Limb (tissue), 2 donors: ENCODE data around the gene ACVR1.
A peak's percentile ranks its signal among the peaks of the same experiment; 100 is the strongest.

Source experiments
- DNase-seq, 2 donors: peaks; one replicate each; pipeline ENCODE4 v3.0.0-alpha.2; 2016; ENCODE audit errors: extremely low spot score in 2 of 2

The ACVR1 gene

GRCh38 chr2:157856187-157856515 lies 20.0 kb downstream of the ACVR1 start:
- DNase-seq, result no peak

GRCh38 chr2:157853820-157854219 lies 22.3 kb downstream of the ACVR1 start:
- no peak for DNase-seq

- DNase-seq, result no peak
Measured at GRCh38 chr2:157853211-157853610, 22.9 kb downstream of the ACVR1 start.

GRCh38 chr2:157849591-157849990 lies 26.5 kb downstream of the ACVR1 start:
- DNase-seq, result no peak

- DNase-seq, result no peak
Measured at GRCh38 chr2:157848213-157848612, 27.9 kb downstream of the ACVR1 start.

- DNase-seq, result no peak
Measured at GRCh38 chr2:157845081-157845480, 31.0 kb downstream of the ACVR1 start.

GRCh38 chr2:157843935-157844334 lies 32.2 kb downstream of the ACVR1 start:
- no peak for DNase-seq

- no peak for DNase-seq
Measured at GRCh38 chr2:157843081-157843480, 33.0 kb downstream of the ACVR1 start.

- no peak for DNase-seq
Measured at GRCh38 chr2:157842106-157842879, 33.8 kb downstream of the ACVR1 start.

- DNase-seq, result no peak
Measured at GRCh38 chr2:157841485-157841884, 34.6 kb downstream of the ACVR1 start.

GRCh38 chr2:157840568-157841156 lies 35.5 kb downstream of the ACVR1 start:
- DNase-seq, result peak; percentile 31 to 71

- no peak for DNase-seq
Measured at GRCh38 chr2:157839822-157840221, 36.3 kb downstream of the ACVR1 start.

GRCh38 chr2:157839162-157839801 lies 36.8 kb downstream of the ACVR1 start:
- peak; percentile 67 to 77 for DNase-seq

- peak; percentile 51 to 77 for DNase-seq
Measured at GRCh38 chr2:157838442-157839161, 37.5 kb downstream of the ACVR1 start.

GRCh38 chr2:157837851-157838441 lies 38.2 kb downstream of the ACVR1 start:
- DNase-seq, result peak; percentile 38 to 51

- DNase-seq, result no peak
Measured at GRCh38 chr2:157836531-157836930, 39.6 kb downstream of the ACVR1 start.

- no peak for DNase-seq
Measured at GRCh38 chr2:157835425-157835824, 40.7 kb downstream of the ACVR1 start.

GRCh38 chr2:157835006-157835405 lies 41.1 kb downstream of the ACVR1 start:
- DNase-seq, result no peak

- no peak for DNase-seq
Measured at GRCh38 chr2:157833721-157834120, 42.4 kb downstream of the ACVR1 start.

- no peak for DNase-seq
Measured at GRCh38 chr2:157831573-157832315, 44.4 kb downstream of the ACVR1 start.
